ENCODE measurements around the gene COPA. TPM values are rescaled to one million over a fixed set of nuclear protein-coding genes. Genes with fewer than 3 reads are reported as not detected.
A peak's percentile ranks its signal among the peaks of the same experiment; 100 is the strongest.
"Not testable (repeated sequence)": the region's sequence is repeated elsewhere in the genome, so short reads cannot be mapped to it uniquely, and the experiment has no call there.

COPA gene
- total RNA-seq, 1 donor from 2014 or later: 153 TPM

DNA sequence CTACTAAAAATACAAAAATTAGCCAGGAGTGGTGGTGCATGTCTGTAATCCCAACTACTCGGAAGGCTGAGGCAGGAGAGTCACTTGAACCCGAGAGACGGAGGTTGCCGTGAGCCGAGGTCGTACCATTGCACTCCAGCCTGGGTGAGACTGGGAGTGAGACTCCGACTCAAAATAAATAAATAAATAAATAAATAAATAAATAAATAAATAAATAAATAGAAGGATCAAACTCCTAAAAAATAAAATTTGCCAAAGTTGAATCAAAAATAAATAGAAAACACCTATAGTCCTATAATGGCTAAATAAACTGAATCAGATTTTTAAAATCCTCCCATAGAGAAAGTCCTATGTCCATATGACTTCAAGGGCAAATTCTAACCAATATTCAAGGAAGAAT, 42.9 kb downstream of the COPA start:
- no peak overlapping the region for H3K4me3 Mint-ChIP-seq (ENCODE audit: low read depth)

DNA sequence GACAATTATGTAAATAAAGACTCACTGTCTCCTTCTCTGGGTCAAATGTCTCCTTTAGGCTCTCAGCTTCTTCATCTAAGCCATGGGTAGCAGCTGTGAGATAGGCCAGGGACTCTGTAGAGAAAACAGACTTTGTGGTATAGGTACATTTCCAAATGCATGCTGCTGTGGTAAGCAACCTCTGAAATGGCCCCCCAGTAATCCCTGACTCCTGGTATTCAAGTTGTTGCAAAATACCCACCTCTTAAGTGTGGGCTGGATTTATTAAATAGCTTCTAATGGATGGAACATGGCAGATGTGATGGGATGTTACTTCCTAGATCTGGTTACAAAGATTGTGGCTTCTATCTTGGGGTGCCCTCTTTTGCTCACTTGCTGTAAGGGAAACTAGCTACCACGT, 47.0 kb downstream of the COPA start:
- DNase-seq (ENCODE audit: low spot score): no peak
- Mint-ChIP-seq H3K27ac (no peak overlapping the region), H3K4me3 (ENCODE audit: low read depth) (no peak overlapping the region), H3K36me3 (ENCODE audit: low read depth) (peaks cover 91% of the 10 kb centered on the region), H3K4me1 (ENCODE audit: low read depth) (no peaks in the 10 kb centered on the region), H3K27me3 (ENCODE audit: low read depth) (no peaks in the 10 kb centered on the region), H3K9me3 (no peaks in the 10 kb centered on the region)
- intact Hi-C loops (cut with micrococcal nuclease): no loop called here

More for the DNA sequence above, 42.9 kb downstream of the COPA start:
- H3K4me1 Mint-ChIP-seq (ENCODE audit: low read depth): no peaks in the 10 kb centered on the region
- H3K27me3 Mint-ChIP-seq (ENCODE audit: low read depth): no peaks in the 10 kb centered on the region
- no peak for DNase-seq (ENCODE audit: low spot score)
- no peak overlapping the region for H3K27ac Mint-ChIP-seq
- H3K36me3 Mint-ChIP-seq (ENCODE audit: low read depth): peaks cover 71% of the 10 kb centered on the region
- no peaks in the 10 kb centered on the region for H3K9me3 Mint-ChIP-seq
- intact Hi-C loops (cut with micrococcal nuclease): no loop called here

DNA sequence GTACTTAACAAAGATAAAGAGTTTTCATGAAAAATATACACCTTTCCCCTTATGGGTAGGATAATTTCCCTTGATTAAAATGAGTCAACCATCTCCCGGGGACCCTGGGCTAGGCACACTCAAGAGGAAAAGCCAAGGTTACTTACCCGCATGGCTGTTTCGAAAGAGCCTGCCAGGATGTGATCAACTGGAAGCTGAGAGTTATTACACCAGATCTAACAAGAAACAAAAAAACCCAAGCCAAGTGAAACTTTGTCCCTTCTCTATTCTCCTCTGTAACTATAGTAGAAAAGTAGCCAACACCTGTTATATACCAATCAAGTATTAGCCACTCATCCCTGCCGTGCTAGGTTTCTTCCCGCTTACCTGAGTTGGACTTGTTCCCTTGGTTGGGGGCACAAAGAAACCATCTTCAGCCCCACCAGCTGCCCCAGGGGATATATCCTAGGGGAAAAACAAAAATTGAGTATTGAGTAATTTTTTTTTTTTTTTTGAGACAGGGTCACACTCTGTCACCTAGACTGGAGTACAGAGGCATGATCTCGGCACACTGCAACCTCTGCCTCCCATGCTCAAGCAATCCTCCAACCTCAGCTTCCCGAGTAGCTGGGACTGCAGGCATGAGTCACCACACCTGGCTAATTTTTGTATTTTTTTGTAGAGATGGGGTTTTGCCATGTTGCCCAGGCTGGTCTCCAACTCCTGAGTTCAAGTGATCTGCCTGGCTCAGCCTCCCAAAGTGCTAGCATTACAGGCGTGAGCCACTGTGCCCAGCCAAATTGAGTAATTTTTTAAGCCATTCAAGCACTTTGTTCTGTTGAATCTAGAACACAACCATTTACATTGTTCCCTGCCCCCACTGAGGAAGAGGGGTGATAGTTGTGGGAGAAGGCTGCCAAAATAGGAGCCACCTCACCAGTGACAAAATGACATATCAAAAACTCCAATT, 49.8 kb downstream of the COPA start:
- Mint-ChIP-seq H3K9me3 (no peaks in the 10 kb centered on the region), H3K36me3 (ENCODE audit: low read depth) (peaks cover 91% of the 10 kb centered on the region), H3K27ac (no peak overlapping the region), H3K4me3 (ENCODE audit: low read depth) (no peak overlapping the region), H3K4me1 (ENCODE audit: low read depth) (no peaks in the 10 kb centered on the region), H3K27me3 (ENCODE audit: low read depth) (no peaks in the 10 kb centered on the region)
- intact Hi-C loops (cut with micrococcal nuclease): loop anchor here (5.0 kb wide), 1 partner anchor 41 kb away; no protein-coding TSS in a partner anchor
- DNase-seq (ENCODE audit: low spot score): no peak

DNA sequence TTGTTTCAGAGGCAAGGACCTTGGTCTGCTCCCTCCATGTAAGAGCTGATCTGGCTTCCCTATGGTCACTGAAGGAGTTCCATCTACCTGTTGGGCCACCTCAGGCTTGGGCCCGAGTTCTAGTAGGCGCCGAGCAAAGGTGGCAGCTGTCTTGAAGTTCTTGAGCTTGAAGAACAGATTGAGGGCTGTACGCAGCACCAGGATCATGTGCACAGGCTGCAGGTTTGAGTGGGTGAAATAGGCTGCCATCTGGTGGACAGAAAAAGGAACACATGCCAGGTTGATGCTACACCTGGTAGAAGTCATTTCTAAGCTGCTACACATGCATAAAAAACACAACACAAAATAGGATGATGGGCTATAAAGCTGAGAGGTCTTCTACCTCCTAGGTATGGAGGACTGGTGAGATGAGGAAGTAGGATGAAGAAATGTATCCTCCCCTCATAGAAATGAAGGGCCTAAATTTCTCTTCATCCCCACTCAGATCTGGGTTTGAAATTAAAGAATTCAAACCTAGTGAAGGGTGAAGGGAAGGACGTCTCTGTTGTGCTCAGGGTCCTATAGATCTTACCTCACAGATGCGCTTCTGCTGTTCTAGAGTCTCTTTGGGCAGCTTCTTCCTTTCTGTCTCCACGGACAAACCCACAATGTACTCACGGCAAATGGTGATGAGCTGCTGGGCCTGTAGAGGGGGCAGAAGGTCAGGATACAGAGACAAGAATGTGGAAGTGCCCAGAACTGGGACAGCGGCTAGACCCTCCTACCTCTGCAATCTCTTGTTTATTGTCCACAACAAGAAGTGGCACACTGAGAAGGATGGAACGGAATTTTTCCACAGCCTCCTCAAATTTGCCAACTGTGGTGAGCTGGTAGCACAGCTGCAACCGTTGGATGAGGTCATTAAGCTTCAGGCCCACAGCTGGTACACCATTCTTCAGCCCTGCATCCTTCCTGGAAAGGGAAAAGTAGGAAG, 51.5 kb downstream of the COPA start:
- Mint-ChIP-seq H3K9me3 (no peaks in the 10 kb centered on the region), H3K4me3 (ENCODE audit: low read depth) (no peak overlapping the region), H3K27me3 (ENCODE audit: low read depth) (no peaks in the 10 kb centered on the region), H3K36me3 (ENCODE audit: low read depth) (peaks cover 78% of the 10 kb centered on the region), H3K27ac (no peak overlapping the region), H3K4me1 (ENCODE audit: low read depth) (no peaks in the 10 kb centered on the region)
- intact Hi-C loops (cut with micrococcal nuclease): loop anchor here (2.0 to 5.0 kb wide), 3 partner anchors 39 to 191 kb away; no protein-coding TSS in a partner anchor
- peak; percentile 58 for DNase-seq (ENCODE audit: low spot score)

DNA sequence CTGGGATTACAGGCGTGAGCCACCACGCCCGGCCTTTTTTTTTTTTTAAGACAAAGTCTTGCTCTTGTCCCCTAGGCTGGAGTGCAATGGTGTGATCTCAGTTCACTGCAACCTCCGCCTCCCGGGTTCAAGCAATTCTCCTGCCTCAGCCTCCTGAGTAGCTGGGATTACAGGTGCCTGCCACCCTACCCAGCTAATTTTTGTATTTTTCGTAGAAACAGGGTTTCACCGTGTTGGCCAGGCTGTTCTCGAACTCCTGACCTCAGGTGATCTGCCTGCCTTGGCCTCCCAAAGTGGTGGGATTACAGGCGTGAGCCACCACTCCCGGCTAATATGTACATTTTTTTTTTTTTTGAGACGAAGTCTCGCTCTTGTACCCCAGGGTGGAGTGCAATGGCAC, 55.3 kb downstream of the COPA start:
- H3K27me3 Mint-ChIP-seq (ENCODE audit: low read depth); DNase-seq (ENCODE audit: low spot score); H3K27ac Mint-ChIP-seq; H3K9me3 Mint-ChIP-seq; H3K4me3 Mint-ChIP-seq (ENCODE audit: low read depth); intact Hi-C loops (cut with micrococcal nuclease): not testable (repeated sequence)
- peaks cover 52% of the 10 kb centered on the region for H3K36me3 Mint-ChIP-seq (ENCODE audit: low read depth)
- H3K4me1 Mint-ChIP-seq (ENCODE audit: low read depth): peaks cover 18% of the 10 kb centered on the region

DNA sequence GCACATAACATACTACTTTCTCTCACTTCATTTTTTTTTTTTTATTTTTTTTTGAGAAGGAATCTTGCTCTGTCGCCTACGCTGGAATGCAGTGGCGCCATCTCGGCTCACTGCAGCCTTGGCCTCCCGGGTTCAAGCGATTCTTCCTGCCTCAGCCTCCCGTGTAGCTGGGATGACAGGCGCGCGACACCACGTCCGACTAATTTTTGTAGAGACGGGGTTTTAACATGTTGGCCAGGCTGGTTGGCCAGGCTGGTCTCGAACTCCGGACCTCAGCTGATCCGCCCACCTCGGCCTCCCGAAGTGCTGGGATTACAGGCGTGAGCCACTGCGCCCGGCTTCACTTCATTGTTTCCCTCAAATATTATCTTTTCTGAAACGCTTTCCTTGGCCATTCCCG, 57.5 kb downstream of the COPA start:
- H3K9me3 Mint-ChIP-seq: no peaks in the 10 kb centered on the region
- no peaks in the 10 kb centered on the region for H3K27me3 Mint-ChIP-seq (ENCODE audit: low read depth)
- intact Hi-C loops (cut with micrococcal nuclease): loop anchor here (2.0 kb wide), 1 partner anchor 57 kb away; the partner anchor contains the start of genes COPA and NCSTN
- H3K36me3 Mint-ChIP-seq (ENCODE audit: low read depth): peaks cover 52% of the 10 kb centered on the region
- DNase-seq (ENCODE audit: low spot score): no peak
- H3K4me1 Mint-ChIP-seq (ENCODE audit: low read depth): peaks cover 19% of the 10 kb centered on the region
- peak overlapping the region; percentile 99 for H3K4me3 Mint-ChIP-seq (ENCODE audit: low read depth)
- H3K27ac Mint-ChIP-seq: no peak overlapping the region

DNA sequence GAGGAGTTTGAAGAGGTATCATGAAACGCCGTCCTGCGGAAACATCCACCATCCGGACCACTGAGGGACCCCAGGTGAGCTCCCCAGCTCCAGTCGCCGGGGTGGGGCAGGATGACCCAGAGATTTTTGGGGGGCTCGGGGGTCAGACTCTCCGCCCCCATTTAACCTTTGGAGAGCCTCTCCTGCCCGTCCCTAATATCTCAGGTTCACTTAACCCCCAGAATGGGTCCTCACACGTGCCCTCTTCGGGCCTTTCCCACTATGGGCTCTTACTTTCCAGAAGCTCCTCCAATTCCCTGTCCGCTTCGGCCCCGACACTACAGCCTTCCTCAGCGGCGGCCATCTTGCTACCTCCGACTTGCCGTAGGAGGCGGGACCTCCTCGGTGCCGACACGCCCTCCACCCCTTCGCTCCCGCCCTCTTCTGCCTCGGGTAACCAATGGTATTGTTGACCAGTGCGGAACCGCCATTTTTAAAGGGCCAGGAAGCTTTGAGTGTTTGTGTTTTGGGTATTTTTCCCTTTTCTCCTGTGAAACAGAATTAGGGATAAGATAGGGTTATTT, 58.2 kb downstream of the COPA start, which contains the start of gene PEX19:
TSS of gene PEX19 (minus strand) at position 352 of the 563 bp plus-strand sequence. CDS start at position 343, 9 bp downstream.
- peaks cover 52% of the 10 kb centered on the region for H3K36me3 Mint-ChIP-seq (ENCODE audit: low read depth)
- peak within 1 kb of the TSS; percentile 97 for H3K27ac Mint-ChIP-seq
- intact Hi-C loops (cut with micrococcal nuclease): loop anchor here (1.0 to 2.0 kb wide), 2 partner anchors 22 to 58 kb away; partner anchors contain the start of genes COPA and NCSTN
- peak within 1 kb of the TSS; percentile 99 for H3K4me3 Mint-ChIP-seq (ENCODE audit: low read depth)
- peak; percentile 92 for DNase-seq (ENCODE audit: low spot score)
- no peaks in the 10 kb centered on the region for H3K27me3 Mint-ChIP-seq (ENCODE audit: low read depth)
- peaks cover 19% of the 10 kb centered on the region for H3K4me1 Mint-ChIP-seq (ENCODE audit: low read depth)
- H3K9me3 Mint-ChIP-seq: no peaks in the 10 kb centered on the region

DNA sequence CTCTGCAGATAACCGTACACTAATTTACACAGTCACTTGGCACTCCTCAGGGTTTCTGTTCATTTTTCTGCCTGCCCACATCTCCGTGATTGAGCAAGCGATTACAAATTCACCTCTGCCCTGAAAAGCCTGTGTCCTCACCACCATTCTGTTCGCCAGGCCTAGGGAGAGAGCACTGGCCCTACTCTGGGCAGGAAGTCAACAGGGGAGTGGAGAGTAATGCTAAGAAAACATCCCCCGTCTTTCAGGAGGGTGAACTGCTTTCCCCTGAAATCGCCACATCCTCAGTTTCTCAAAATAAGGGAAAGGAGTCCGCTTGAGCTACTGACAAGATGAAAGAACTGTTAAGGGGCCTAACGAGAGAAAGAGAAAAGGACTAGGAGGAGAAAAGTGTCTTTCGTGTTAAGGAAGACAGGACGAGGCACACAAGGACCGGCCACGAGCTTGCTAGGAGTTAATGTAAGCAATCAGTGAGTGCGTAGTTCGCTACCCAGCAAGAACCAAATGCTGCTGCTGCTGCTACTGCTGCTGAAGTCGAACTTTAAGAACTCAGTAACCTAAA, 58.7 kb downstream of the COPA start:
- Mint-ChIP-seq H3K27ac (peak overlapping the region; percentile 97), H3K27me3 (ENCODE audit: low read depth) (no peaks in the 10 kb centered on the region), H3K4me1 (ENCODE audit: low read depth) (peaks cover 19% of the 10 kb centered on the region), H3K9me3 (no peaks in the 10 kb centered on the region), H3K36me3 (ENCODE audit: low read depth) (peaks cover 54% of the 10 kb centered on the region), H3K4me3 (ENCODE audit: low read depth) (peak overlapping the region; percentile 99)
- intact Hi-C loops (cut with micrococcal nuclease): loop anchor here (1.0 to 2.0 kb wide), 2 partner anchors 21 to 58 kb away; partner anchors contain the start of genes COPA and NCSTN
- DNase-seq (ENCODE audit: low spot score): no peak

DNA sequence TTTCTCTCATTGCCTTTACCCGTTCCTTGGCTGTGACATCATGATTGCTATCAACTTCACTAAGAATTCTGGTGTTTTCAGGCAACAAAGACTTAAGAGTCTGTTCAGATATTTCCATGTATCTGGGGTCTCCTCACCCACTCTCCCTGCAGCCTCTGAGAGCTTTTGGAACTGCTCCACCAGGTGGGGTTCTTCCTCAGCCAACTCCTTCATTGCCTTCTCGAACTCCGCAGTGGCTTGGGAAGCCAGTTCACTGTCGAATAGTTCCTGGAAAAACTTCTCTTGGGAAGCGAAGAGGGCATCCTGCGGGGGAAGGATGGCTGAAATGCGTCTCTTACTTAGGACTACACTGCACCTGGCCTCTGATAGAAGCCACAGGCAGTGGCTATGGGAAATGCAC, 60.2 kb downstream of the COPA start:
- DNase-seq (ENCODE audit: low spot score): no peak
- Mint-ChIP-seq H3K4me1 (ENCODE audit: low read depth) (peaks cover 19% of the 10 kb centered on the region), H3K4me3 (ENCODE audit: low read depth) (no peak overlapping the region), H3K9me3 (no peaks in the 10 kb centered on the region), H3K36me3 (ENCODE audit: low read depth) (peaks cover 53% of the 10 kb centered on the region), H3K27ac (no peak overlapping the region), H3K27me3 (ENCODE audit: low read depth) (no peaks in the 10 kb centered on the region)
- intact Hi-C loops (cut with micrococcal nuclease): no loop called here

DNA sequence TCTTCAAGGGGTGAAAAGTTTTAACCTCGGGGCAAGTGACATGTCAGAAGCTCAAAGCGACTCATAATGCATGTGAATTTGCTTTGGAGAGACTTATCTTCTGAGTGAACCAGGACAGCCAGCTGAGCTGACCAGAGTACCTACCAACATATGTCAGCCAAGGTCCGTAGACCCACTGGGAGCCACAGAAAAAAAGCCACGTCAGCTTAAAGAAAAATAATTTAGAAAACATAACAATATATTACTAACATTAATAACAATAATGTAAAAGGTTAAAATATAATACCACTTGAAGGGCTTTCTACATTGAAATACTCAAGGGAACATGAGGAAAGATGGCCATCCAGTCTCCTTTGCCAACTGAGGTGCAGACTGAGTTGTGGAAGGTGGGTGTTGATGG, 65.1 kb downstream of the COPA start:
- Mint-ChIP-seq H3K27me3 (ENCODE audit: low read depth) (no peaks in the 10 kb centered on the region), H3K9me3 (no peaks in the 10 kb centered on the region), H3K27ac (no peak overlapping the region), H3K36me3 (ENCODE audit: low read depth) (peaks cover 58% of the 10 kb centered on the region), H3K4me1 (ENCODE audit: low read depth) (peaks cover 2% of the 10 kb centered on the region), H3K4me3 (ENCODE audit: low read depth) (no peak overlapping the region)
- intact Hi-C loops (cut with micrococcal nuclease): no loop called here
- DNase-seq (ENCODE audit: low spot score): no peak

DNA sequence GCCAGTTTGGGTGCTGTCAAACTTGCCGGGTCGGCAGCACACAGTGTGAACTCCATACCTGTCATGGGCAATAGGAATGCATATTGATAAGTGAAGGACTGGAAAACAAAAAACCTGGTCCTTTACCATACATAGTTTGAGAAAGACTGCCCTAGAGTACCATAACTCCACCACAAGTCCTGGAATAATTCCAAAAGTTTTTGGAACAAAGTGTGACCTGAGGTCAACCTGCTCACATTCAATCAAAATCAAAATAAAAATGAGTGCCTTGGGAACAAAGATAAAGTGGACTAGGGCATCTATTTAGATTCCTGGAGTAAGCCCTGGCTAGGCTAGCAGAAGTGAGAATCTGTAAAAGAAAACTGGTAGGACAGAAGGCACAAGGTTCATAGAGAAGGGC, 65.7 kb downstream of the COPA start:
- H3K4me1 Mint-ChIP-seq (ENCODE audit: low read depth): no peaks in the 10 kb centered on the region
- DNase-seq (ENCODE audit: low spot score): no peak
- no peaks in the 10 kb centered on the region for H3K9me3 Mint-ChIP-seq
- H3K36me3 Mint-ChIP-seq (ENCODE audit: low read depth): peaks cover 51% of the 10 kb centered on the region
- no peak overlapping the region for H3K27ac Mint-ChIP-seq
- H3K27me3 Mint-ChIP-seq (ENCODE audit: low read depth): no peaks in the 10 kb centered on the region
- no peak overlapping the region for H3K4me3 Mint-ChIP-seq (ENCODE audit: low read depth)
- intact Hi-C loops (cut with micrococcal nuclease): no loop called here

DNA sequence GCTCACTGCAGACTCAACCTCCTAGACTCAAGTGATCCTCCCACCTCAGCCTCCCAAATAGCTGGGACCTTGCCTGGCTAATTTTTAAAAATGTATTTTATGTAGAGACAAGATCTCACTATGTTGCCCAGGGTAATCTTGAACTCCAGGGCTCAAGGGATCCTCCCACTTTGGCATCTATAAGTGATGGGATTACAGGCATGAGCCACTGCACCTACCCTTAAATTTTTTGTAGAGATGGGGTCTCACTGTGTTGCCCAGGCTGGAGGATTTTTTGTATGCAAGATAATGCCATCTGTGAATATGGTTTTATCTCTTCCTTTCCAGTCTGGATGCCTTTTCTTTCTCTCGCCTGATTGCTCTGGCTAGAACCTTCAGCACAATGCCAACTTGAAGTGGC, 72.0 kb downstream of the COPA start:
- H3K4me1 Mint-ChIP-seq (ENCODE audit: low read depth): peaks cover 2% of the 10 kb centered on the region
- no peaks in the 10 kb centered on the region for H3K9me3 Mint-ChIP-seq
- no peak for DNase-seq (ENCODE audit: low spot score)
- intact Hi-C loops (cut with micrococcal nuclease): no loop called here
- H3K36me3 Mint-ChIP-seq (ENCODE audit: low read depth): no peaks in the 10 kb centered on the region
- no peak overlapping the region for H3K27ac Mint-ChIP-seq
- no peak overlapping the region for H3K4me3 Mint-ChIP-seq (ENCODE audit: low read depth)
- H3K27me3 Mint-ChIP-seq (ENCODE audit: low read depth): no peaks in the 10 kb centered on the region

All from activated T-helper 2 cell treated with anti-CD3 and anti-CD28 coated beads, Interferon-gamma antibody, Interleukin-2, Interleukin-4, amounts not matched to agents 10 μg/mL and 5 μg/mL and 100 μg/mL, durations not matched to agents 14 hours and 24 hours and 36 hours (primary cell).